H9 (cell line): ENCODE data around the gene NSUN7. TPM values are rescaled to one million over a fixed set of nuclear protein-coding genes. Genes with fewer than 3 reads are reported as not detected.

Source experiments
- DNase-seq: peaks from one replicate; pipeline ENCODE4 v3.0.0-alpha.2; 2017
- H2AFZ ChIP-seq: one replicate; pipeline ENCODE4 v1.6.1; 2013; ENCODE audit warnings: mild to moderate bottlenecking, low read length, control low read depth, moderate library complexity
- H2AK5ac ChIP-seq: 2 replicates; pipeline ENCODE4 v1.6.1; 2013; ENCODE audit warnings: low read length, control low read depth, mixed read lengths; ENCODE audit not compliant: insufficient read length
- H2BK120ac ChIP-seq: one replicate; pipeline ENCODE4 v1.6.1; 2013; ENCODE audit warnings: low read depth, mild to moderate bottlenecking, low read length, control low read depth, inconsistent platforms; ENCODE audit not compliant: poor library complexity, severe bottlenecking
- H2BK12ac ChIP-seq: 2 replicates; pipeline ENCODE4 v1.6.1; 2013; ENCODE audit warnings: low read length, control low read depth, mixed read lengths, low read depth; ENCODE audit not compliant: insufficient read length
- H2BK15ac ChIP-seq: 2 replicates; pipeline ENCODE4 v1.6.1; 2013; ENCODE audit warnings: low read depth, low read length, control low read depth
- H2BK20ac ChIP-seq: one replicate; pipeline ENCODE4 v1.6.1; 2013; ENCODE audit warnings: low read depth, mild to moderate bottlenecking, low read length, control low read depth, inconsistent platforms; ENCODE audit not compliant: poor library complexity, severe bottlenecking
- H2BK5ac ChIP-seq: 2 replicates; pipeline ENCODE4 v1.6.1; 2013; ENCODE audit warnings: low read length, control low read depth, mixed read lengths; ENCODE audit not compliant: insufficient read length
- H3K14ac ChIP-seq: 2 replicates; pipeline ENCODE4 v1.6.1; 2013; ENCODE audit warnings: low read length, control low read depth; ENCODE audit not compliant: insufficient read depth
- H3K18ac ChIP-seq: 2 replicates; pipeline ENCODE4 v1.6.1; 2013; ENCODE audit warnings: low read depth, mild to moderate bottlenecking, mixed read lengths, low read length, control low read depth; ENCODE audit not compliant: insufficient read length
- H3K23ac ChIP-seq: 2 replicates; pipeline ENCODE4 v1.6.1; 2013; ENCODE audit warnings: low read length, control low read depth, mixed read lengths, low read depth; ENCODE audit not compliant: insufficient read length
- H3K23me2 ChIP-seq: 2 replicates; pipeline ENCODE4 v1.6.1; 2013; ENCODE audit warnings: low read depth, mild to moderate bottlenecking, mixed read lengths, low read length, control low read depth; ENCODE audit not compliant: insufficient read length, poor library complexity, severe bottlenecking
- H3K27ac ChIP-seq: 2 replicates; pipeline ENCODE4 v1.5.1; 2013; ENCODE audit warnings: low read length, control low read depth, mixed read lengths, low read depth; ENCODE audit not compliant: insufficient read length
- H3K27me3 ChIP-seq: 2 replicates; pipeline ENCODE4 v1.6.1; 2013; ENCODE audit warnings: low read length, control low read depth, inconsistent platforms; ENCODE audit not compliant: insufficient read depth
- H3K4ac ChIP-seq: 2 replicates; pipeline ENCODE4 v1.6.1; 2013; ENCODE audit warnings: low read depth, mild to moderate bottlenecking, control low read depth, inconsistent platforms, low read length, moderate library complexity
- H3K4me1 ChIP-seq: 2 replicates; pipeline ENCODE4 v1.6.1; 2013; ENCODE audit warnings: low read length, control low read depth, inconsistent platforms; ENCODE audit not compliant: insufficient read depth
- H3K4me2 ChIP-seq: 2 replicates; pipeline ENCODE4 v1.6.1; 2013; ENCODE audit warnings: low read length, control low read depth, mixed read lengths; ENCODE audit not compliant: insufficient read length, insufficient read depth
- H3K56ac ChIP-seq: 2 replicates; pipeline ENCODE4 v1.6.1; 2013; ENCODE audit warnings: low read depth, mild to moderate bottlenecking, mixed read lengths, low read length, control low read depth; ENCODE audit not compliant: insufficient read length
- H3K79me1 ChIP-seq: 2 replicates; pipeline ENCODE4 v1.6.1; 2013; ENCODE audit warnings: low read depth, mild to moderate bottlenecking, moderate library complexity, low read length, control low read depth, inconsistent platforms; ENCODE audit not compliant: insufficient read depth, poor library complexity, severe bottlenecking
- H3K79me2 ChIP-seq: 2 replicates; pipeline ENCODE4 v1.6.1; 2013; ENCODE audit warnings: low read length, control low read depth, inconsistent platforms; ENCODE audit not compliant: insufficient read depth
- H3K9ac ChIP-seq: 2 replicates; pipeline ENCODE4 v1.6.1; 2013; ENCODE audit warnings: low read length, control low read depth, mixed read lengths; ENCODE audit not compliant: insufficient read length; ENCODE audit errors: extremely low read depth
- H3K9me3 ChIP-seq: one replicate; pipeline ENCODE4 v1.6.1; 2013; ENCODE audit warnings: low read depth, low read length, inconsistent platforms; ENCODE audit not compliant: control insufficient read depth
- H3T11ph ChIP-seq: one replicate; pipeline ENCODE4 v1.6.1; 2013; ENCODE audit warnings: mild to moderate bottlenecking, low read length, control low read depth, inconsistent platforms
- H4K20me1 ChIP-seq: one replicate; pipeline ENCODE4 v1.6.1; 2013; ENCODE audit not compliant: control insufficient read depth, insufficient read length, insufficient read depth
- H4K5ac ChIP-seq: 2 replicates; pipeline ENCODE4 v1.6.1; 2013; ENCODE audit warnings: low read depth, mild to moderate bottlenecking, mixed read lengths, low read length, control low read depth; ENCODE audit not compliant: insufficient read length
- H4K8ac ChIP-seq: replicated peaks from 2 replicates; pipeline ENCODE4 v1.6.1; 2013; ENCODE audit warnings: low read length, control low read depth, mixed read lengths, low read depth; ENCODE audit not compliant: insufficient read length
- H4K91ac ChIP-seq: 2 replicates; pipeline ENCODE4 v1.6.1; 2013; ENCODE audit warnings: low read depth, mild to moderate bottlenecking, moderate library complexity, mixed read lengths, low read length, control low read depth; ENCODE audit not compliant: insufficient read length
- H3K27ac Mint-ChIP-seq, 3 experiments: 2 replicates in 2 of 3; 3 replicates in 1 of 3; pipeline ENCODE4 v1.8.0; 2020 to 2021; ENCODE audit warnings: mixed read lengths in 3 of 3, mild to moderate bottlenecking in 1 of 3, moderate library complexity in 1 of 3
- H3K27me3 Mint-ChIP-seq: 2 replicates; pipeline ENCODE4 v1.8.0; 2021; ENCODE audit warnings: low read depth, mild to moderate bottlenecking, moderate library complexity, mixed read lengths
- H3K36me3 Mint-ChIP-seq, 3 experiments: 2 replicates in 2 of 3; 3 replicates in 1 of 3; pipeline ENCODE4 v1.8.0; 2020 to 2021; ENCODE audit warnings: low read depth in 3 of 3, mixed read lengths in 3 of 3; ENCODE audit not compliant: insufficient read depth in 1 of 3
- H3K4me1 Mint-ChIP-seq, 2 experiments: 2 replicates each; pipeline ENCODE4 v1.8.0; 2020; ENCODE audit warnings: mixed read lengths in 2 of 2
- H3K4me3 Mint-ChIP-seq, 2 experiments: 2 replicates in 1 of 2; 3 replicates in 1 of 2; pipeline ENCODE4 v1.8.0; 2020 to 2021; ENCODE audit warnings: mild to moderate bottlenecking in 2 of 2, mixed read lengths in 2 of 2, moderate library complexity in 1 of 2
- H3K9me3 Mint-ChIP-seq, 2 experiments: 2 replicates in 1 of 2; 3 replicates in 1 of 2; pipeline ENCODE4 v1.8.0; 2020; ENCODE audit warnings: mild to moderate bottlenecking in 2 of 2, mixed read lengths in 2 of 2, moderate library complexity in 1 of 2
- WGBS: extraction: QIAGEN DNeasy Blood & Tissue Kit; methylation state at CpG from one replicate; pipeline ENCODE4 v1.1.7; 2013; ENCODE audit warnings: missing lambda C conversion rate, low lambda C conversion rate, mixed read lengths; ENCODE audit not compliant: insufficient read length; ENCODE audit errors: extremely low coverage; 5-methylcytosine and 5-hydroxymethylcytosine counted together
- total RNA-seq: library from RNA; stranded (reverse); gene quantifications from 2 replicates; pipeline ENCODE4 v1.2.1, GENCODE V29; 2021
- TF ChIP-seq, protein P1 (sequence below): fragments of 200-600 bp; sonication (generic); conservative IDR thresholded peaks from 3 replicates; pipeline ENCODE4 v1.8.0; 2021; ENCODE audit warnings: antibody characterized with exemption, mild to moderate bottlenecking

NSUN7 gene
- total RNA-seq, 1 experiment from 2014 or later: 15.9 TPM

DNA sequence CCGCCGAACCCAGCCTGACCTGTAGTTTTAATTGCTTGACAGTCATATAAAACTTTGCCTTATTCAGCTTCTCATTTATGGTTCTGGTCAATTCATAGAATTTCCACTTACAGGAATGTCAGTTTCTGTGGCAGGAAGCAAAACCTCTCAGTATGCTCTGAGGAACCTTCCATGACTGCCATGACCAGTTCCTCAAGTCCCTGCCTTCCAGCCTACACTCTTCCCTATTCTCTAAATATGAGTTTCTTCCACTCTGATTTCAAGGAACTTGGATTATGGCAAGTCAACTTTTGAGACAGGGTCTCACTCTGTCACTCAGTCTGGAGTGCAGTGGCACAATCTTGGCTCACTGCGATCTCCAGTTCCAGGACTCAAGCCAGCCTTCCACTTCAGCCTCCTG is 26.0 kb upstream of the NSUN7 start:
- H3K9me3 ChIP-seq: no peaks in the 10 kb centered on the region
- no peak overlapping the region for H3K18ac ChIP-seq
- no peak overlapping the region for H4K91ac ChIP-seq
- Mint-ChIP-seq H3K4me3 (no peak overlapping the region), H3K27ac (peak overlapping the region in 1 of 3 experiments; percentile 52; a peak in 1 of 7 replicates), H3K9me3 (no peaks in the 10 kb centered on the region), H3K4me1 (peaks cover 10% of the 10 kb centered on the region in 2 experiments), H3K36me3 (no peaks in the 10 kb centered on the region), H3K27me3 (no peaks in the 10 kb centered on the region)
- no peak overlapping the region for H3K4ac ChIP-seq
- H3K27me3 ChIP-seq: no peaks in the 10 kb centered on the region
- TF ChIP-seq, protein P1, sequence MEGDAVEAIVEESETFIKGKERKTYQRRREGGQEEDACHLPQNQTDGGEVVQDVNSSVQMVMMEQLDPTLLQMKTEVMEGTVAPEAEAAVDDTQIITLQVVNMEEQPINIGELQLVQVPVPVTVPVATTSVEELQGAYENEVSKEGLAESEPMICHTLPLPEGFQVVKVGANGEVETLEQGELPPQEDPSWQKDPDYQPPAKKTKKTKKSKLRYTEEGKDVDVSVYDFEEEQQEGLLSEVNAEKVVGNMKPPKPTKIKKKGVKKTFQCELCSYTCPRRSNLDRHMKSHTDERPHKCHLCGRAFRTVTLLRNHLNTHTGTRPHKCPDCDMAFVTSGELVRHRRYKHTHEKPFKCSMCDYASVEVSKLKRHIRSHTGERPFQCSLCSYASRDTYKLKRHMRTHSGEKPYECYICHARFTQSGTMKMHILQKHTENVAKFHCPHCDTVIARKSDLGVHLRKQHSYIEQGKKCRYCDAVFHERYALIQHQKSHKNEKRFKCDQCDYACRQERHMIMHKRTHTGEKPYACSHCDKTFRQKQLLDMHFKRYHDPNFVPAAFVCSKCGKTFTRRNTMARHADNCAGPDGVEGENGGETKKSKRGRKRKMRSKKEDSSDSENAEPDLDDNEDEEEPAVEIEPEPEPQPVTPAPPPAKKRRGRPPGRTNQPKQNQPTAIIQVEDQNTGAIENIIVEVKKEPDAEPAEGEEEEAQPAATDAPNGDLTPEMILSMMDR: no peak
- no peak overlapping the region for H4K8ac ChIP-seq
- H4K5ac ChIP-seq: no peak overlapping the region
- H3K9ac ChIP-seq: no peak overlapping the region
- no peaks in the 10 kb centered on the region for H3K79me2 ChIP-seq
- H2BK15ac ChIP-seq: no peak overlapping the region
- H3K14ac ChIP-seq: no peak overlapping the region
- H3K4me2 ChIP-seq: no peak overlapping the region
- no peak overlapping the region for H3K56ac ChIP-seq
- no peak overlapping the region for H3K27ac ChIP-seq
- no peak overlapping the region for H2AK5ac ChIP-seq
- no peak for DNase-seq
- no peaks in the 10 kb centered on the region for H3K79me1 ChIP-seq
- no peaks in the 10 kb centered on the region for H3K23me2 ChIP-seq
- H2AFZ ChIP-seq: no peak overlapping the region
- no peak overlapping the region for H2BK20ac ChIP-seq
- no peaks in the 10 kb centered on the region for H4K20me1 ChIP-seq
- no peak overlapping the region for H2BK120ac ChIP-seq
- H2BK5ac ChIP-seq: no peak overlapping the region
- H3K4me1 ChIP-seq: no peaks in the 10 kb centered on the region; the same call in 1 of the 2 replicates
- no peak overlapping the region for H3T11ph ChIP-seq
- no CpG with 5 or more reads among the region's 3 CpGs for WGBS
- H3K23ac ChIP-seq: no peak overlapping the region
- no peak overlapping the region for H2BK12ac ChIP-seq
